Gastrocnemius medialis (tissue), 4 donors: ENCODE measurements around the gene KDM8. TPM values are rescaled to one million over a fixed set of nuclear protein-coding genes. Genes with fewer than 3 reads are reported as not detected.

Experiments
- ATAC-seq, 2 donors: fragments of 150-250 bp; one replicate each; pipeline ENCODE4 v1.9.1; 2016
- DNase-seq, 2 donors: peaks; one replicate each; pipeline ENCODE4 v3.0.0-alpha.2; 2019
- H3K27ac ChIP-seq, 4 donors: fragments of 200-600 bp; sonication (generic); 1 replicate in 1 of 4; 2 replicates in 3 of 4; pipeline ENCODE4 v1.5.1; 2016 to 2018; ENCODE audit warnings: mild to moderate bottlenecking in 2 of 4, moderate library complexity in 1 of 4
- H3K27me3 ChIP-seq, 3 donors: fragments of 200-600 bp; sonication (generic) in 2 of 3; 1 replicate in 1 of 3; 2 replicates in 2 of 3; pipeline versions ENCODE4 v1.5.1 to v1.6.0; 2016 to 2019; ENCODE audit warnings: mild to moderate bottlenecking in 1 of 3, moderate library complexity in 1 of 3
- H3K36me3 ChIP-seq, 2 donors: fragments of 200-600 bp; sonication (generic) in 1 of 2; one replicate each; pipeline ENCODE4 v1.5.1; 2017 to 2018
- H3K4me1 ChIP-seq, 2 donors: fragments of 200-600 bp; sonication (generic) in 1 of 2; one replicate each; pipeline ENCODE4 v1.5.1; 2016 to 2017; ENCODE audit warnings: mild to moderate bottlenecking in 2 of 2
- H3K4me3 ChIP-seq, 4 donors: fragments of 200-600 bp; sonication (generic) in 3 of 4; 1 replicate in 1 of 4; 2 replicates in 3 of 4; pipeline ENCODE4 v1.5.1; 2016 to 2019; ENCODE audit warnings: mild to moderate bottlenecking in 2 of 4
- H3K9me3 ChIP-seq, 3 donors: fragments of 200-600 bp; sonication (generic) in 2 of 3; 1 replicate in 1 of 3; 2 replicates in 2 of 3; pipeline ENCODE4 v1.5.1; 2016 to 2019
- CTCF ChIP-seq, 5 experiments: fragments of 450-650 bp in 3 of 5; fragments of 200-600 bp in 2 of 5; sonication (generic) in 2 of 5; IDR thresholded peaks in 4 of 5; conservative IDR thresholded peaks in 1 of 5; 1 replicate in 4 of 5; 2 replicates in 1 of 5; pipeline ENCODE4 v1.5.1; 2016 to 2019; ENCODE audit warnings: antibody characterized with exemption in 5 of 5, mild to moderate bottlenecking in 3 of 5, moderate library complexity in 3 of 5
- POLR2A ChIP-seq, 2 donors: fragments of 450-650 bp; IDR thresholded peaks; one replicate each; pipeline ENCODE4 v1.6.1; 2017; ENCODE audit warnings: antibody characterized with exemption in 2 of 2, mild to moderate bottlenecking in 2 of 2, moderate library complexity in 2 of 2
- in situ Hi-C, 4 donors: fragments of 200-750 bp; cut with MboI; loops; one replicate each; pipeline versions ENCODE4 v1.15.0 to v1.8.0; 2017; ENCODE audit warnings: low sequenced_read_pairs in 4 of 4
- intact Hi-C: fragments of 100-400 bp; cut with DNase I; formaldehyde crosslinking; loops from one replicate; pipeline ENCODE4 v1.15.1; 2023; ENCODE audit warnings: low total_unique reads
- total RNA-seq, 4 donors: library from RNA; depleted of rRNA; stranded (reverse); fragments of >200 nt; gene quantifications; one replicate each; pipeline versions ENCODE4 v1.1.0 to v1.2.3, GENCODE V29; 2016

The KDM8 gene
- total RNA-seq, 4 donors from 2014 or later = 3.2 to 6.3 (median 5.1) TPM

- in situ Hi-C loops = loop anchor here in 1 of 4 donors (25.0 kb wide), 1 partner anchor 341 kb away; the partner anchor contains the start of gene KATNIP
- H3K36me3 ChIP-seq = no peaks in the 10 kb centered on the region
Measured at GRCh38 chr16:27220991-27221390, 17.7 kb downstream of the KDM8 start.

GRCh38 chr16:27221576-27222248, 18.4 kb downstream of the KDM8 start:
- Histone ChIP-seq H3K27me3 (no peaks in the 10 kb centered on the region), H3K27ac (peak overlapping the region; percentile 56 to 74 (median 65)), H3K36me3 (no peaks in the 10 kb centered on the region), H3K9me3 (no peaks in the 10 kb centered on the region), H3K4me3 (peak overlapping the region in 1 of 4 donors; percentile 9), H3K4me1 (peaks cover 20 to 22% of the 10 kb centered on the region in 2 donors)
- ATAC-seq = no peak
- DNase-seq = no peak
- TF ChIP-seq CTCF (IDR thresholded peaks at IDR 0.05 in 4 of 5, conservative IDR thresholded peaks at IDR 0.05 in 1 of 5) = no peak
- TF ChIP-seq POLR2A (IDR thresholded peaks at IDR 0.05) = no peak
- intact Hi-C loops = loop anchor here (1.0 kb wide), 1 partner anchor 16 kb away; no protein-coding TSS in a partner anchor
- in situ Hi-C loops = loop anchor here in 1 of 4 donors (25.0 kb wide), 1 partner anchor 341 kb away; the partner anchor contains the start of gene KATNIP

More at GRCh38 chr16:27220991-27221390, 17.7 kb downstream of the KDM8 start:
- TF ChIP-seq POLR2A (IDR thresholded peaks at IDR 0.05) (no peak), CTCF (IDR thresholded peaks at IDR 0.05 in 4 of 5, conservative IDR thresholded peaks at IDR 0.05 in 1 of 5) (no peak)
- DNase-seq = no peak
- intact Hi-C loops = no loop called here
- peaks cover 22 to 23% of the 10 kb centered on the region in 2 donors for H3K4me1 ChIP-seq
- H3K27me3 ChIP-seq = no peaks in the 10 kb centered on the region
- H3K4me3 ChIP-seq = no peak overlapping the region
- ATAC-seq = no peak
- no peak overlapping the region for H3K27ac ChIP-seq
- no peaks in the 10 kb centered on the region for H3K9me3 ChIP-seq

DNA sequence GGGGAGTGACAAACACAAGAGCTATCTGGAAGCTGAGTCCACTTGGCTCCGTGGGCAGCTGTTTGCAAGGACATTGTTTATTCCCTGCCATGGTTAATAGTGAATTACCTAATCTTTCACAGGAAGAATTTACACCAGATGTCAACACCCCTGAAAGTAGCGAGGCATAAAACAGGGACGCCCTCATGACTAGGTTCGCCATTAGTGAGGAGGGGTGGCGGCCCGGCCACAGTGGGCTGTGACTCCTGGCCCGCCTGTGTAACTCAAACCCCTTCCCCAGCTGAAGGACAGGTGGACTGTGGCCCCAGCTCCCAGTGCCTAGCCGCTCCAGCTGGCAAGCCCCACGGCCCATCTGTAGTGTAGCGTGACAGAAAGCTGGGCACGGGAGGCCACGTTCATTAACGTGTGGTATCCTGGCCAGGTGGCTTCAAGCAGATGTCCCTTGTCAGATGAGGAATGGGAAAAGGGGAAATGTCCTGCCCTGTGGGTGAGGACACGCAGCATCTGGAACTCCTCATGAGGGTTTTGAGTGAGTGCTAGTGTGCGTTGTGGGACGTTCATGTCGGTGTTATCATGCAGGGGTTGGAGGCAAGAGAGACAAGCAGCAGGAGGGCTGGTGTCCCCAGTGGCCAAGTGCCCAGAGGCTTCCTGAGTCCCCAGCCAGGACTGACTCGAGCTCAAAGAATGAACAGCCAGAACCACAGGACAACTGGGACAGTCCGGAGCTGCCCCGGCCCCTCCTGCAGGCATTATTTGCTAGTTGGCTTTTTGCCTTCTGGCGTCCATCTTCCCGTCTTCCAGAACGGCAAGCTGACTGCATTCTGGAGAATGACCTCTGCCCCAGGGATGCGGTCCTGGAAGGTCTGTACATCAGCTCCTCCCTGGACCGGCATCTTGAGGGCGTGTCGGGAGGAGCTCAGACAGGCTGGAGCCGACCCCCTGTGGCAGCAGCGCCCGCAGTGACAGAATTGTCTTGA, 19.2 kb downstream of the KDM8 start:
- intact Hi-C loops (loop anchor here (1.0 kb wide), 1 partner anchor 17 kb away; no protein-coding TSS in a partner anchor), in situ Hi-C loops (loop anchor here in 1 of 4 donors (25.0 kb wide), 1 partner anchor 340 kb away; the partner anchor contains the start of gene KATNIP)
- Histone ChIP-seq H3K27me3 (no peaks in the 10 kb centered on the region), H3K27ac (peak overlapping the region; percentile 56 to 74 (median 65)), H3K36me3 (no peaks in the 10 kb centered on the region), H3K4me3 (peak overlapping the region in 3 of 4 donors; percentile 1 to 24 (median 9)), H3K4me1 (peaks cover 12 to 18% of the 10 kb centered on the region in 2 donors), H3K9me3 (no peaks in the 10 kb centered on the region)
- ATAC-seq (peak; percentile 66 to 71), DNase-seq (peak; percentile 40 to 59)
- TF ChIP-seq POLR2A (IDR thresholded peaks at IDR 0.05) (no peak), CTCF (IDR thresholded peaks at IDR 0.05 in 4 of 5, conservative IDR thresholded peaks at IDR 0.05 in 1 of 5) (no peak)

DNA sequence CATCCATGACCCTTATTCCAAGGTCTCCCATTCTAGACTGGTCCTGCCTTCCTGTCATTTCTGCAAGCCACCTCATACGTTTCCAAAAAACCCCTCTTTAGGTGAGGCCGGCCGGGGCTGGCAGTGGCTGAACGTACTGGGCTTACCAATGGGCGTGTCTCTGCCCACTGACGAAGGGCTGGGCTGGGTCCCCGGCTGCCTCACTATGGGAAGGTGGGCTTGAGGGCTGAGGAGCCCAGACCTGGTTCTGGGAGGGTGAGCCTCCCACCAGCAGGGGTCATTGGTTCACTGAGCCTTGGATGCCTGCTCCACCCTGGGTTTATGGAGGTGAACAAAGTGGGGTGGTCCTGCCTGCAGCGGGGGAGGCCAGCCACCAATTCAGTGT, 19.9 kb downstream of the KDM8 start:
- Histone ChIP-seq H3K27me3 (no peaks in the 10 kb centered on the region), H3K27ac (peak overlapping the region; percentile 56 to 74 (median 65)), H3K4me1 (peaks cover 11 to 18% of the 10 kb centered on the region in 2 donors), H3K9me3 (no peaks in the 10 kb centered on the region), H3K4me3 (no peak overlapping the region), H3K36me3 (no peaks in the 10 kb centered on the region)
- intact Hi-C loops (no loop called here), in situ Hi-C loops (loop anchor here in 1 of 4 donors (25.0 kb wide), 1 partner anchor 339 kb away; the partner anchor contains the start of gene KATNIP)
- no peak for ATAC-seq
- no peak for DNase-seq
- TF ChIP-seq CTCF (IDR thresholded peaks at IDR 0.05 in 4 of 5, conservative IDR thresholded peaks at IDR 0.05 in 1 of 5) (no peak), POLR2A (IDR thresholded peaks at IDR 0.05) (no peak)
